Measurements from ENCODE around the gene FOXO1. TPM values are rescaled to one million over a fixed set of nuclear protein-coding genes. Genes with fewer than 3 reads are reported as not detected.

FOXO1 gene
- total RNA-seq, 2 experiments from 2014 or later: 29.2 to 42.1 TPM

DNA sequence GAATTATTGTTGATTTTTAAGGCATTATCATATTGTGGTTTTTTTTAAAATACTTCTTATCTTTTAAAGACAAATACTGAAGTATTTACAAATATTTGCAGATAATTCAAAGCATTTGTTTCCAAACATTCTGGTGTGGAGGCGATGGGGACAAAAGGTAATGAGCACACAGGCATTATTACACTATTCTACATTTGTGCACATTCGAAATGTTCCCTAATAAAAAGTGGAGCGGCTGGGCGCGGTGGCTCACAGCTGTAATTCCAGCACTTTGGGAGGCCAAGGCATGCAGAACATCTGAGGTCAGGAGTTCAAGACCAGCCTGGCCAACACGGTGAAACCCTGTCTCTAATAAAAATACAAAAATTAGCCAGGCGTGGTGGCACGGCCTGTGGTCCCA, 133.4 kb downstream of the FOXO1 start:
- POLR2A ChIA-PET: no interaction called here
- Histone ChIP-seq H3K36me3 (ENCODE audit: insufficient read depth, low read length) (no peaks in the 10 kb centered on the region), H3K9me2 (ENCODE audit: insufficient read depth, low read length) (no peaks in the 10 kb centered on the region), H3K4me3 (ENCODE audit: low read depth, low read length, poor library complexity, severe bottlenecking) (no peak overlapping the region), H3K79me2 (ENCODE audit: insufficient read depth, low read depth, low read length) (no peaks in the 10 kb centered on the region), H3K4me2 (ENCODE audit: low read length) (no peak overlapping the region), H4K20me1 (ENCODE audit: insufficient read depth, low read length) (no peaks in the 10 kb centered on the region), H3K27ac (ENCODE audit: low read depth, low read length, poor library complexity, severe bottlenecking) (no peak overlapping the region), H2AFZ (ENCODE audit: low read length) (no peak overlapping the region), H3K9me3 (ENCODE audit: low read length) (no peaks in the 10 kb centered on the region), H3K4me1 (ENCODE audit: insufficient read depth, low read length, poor library complexity, severe bottlenecking) (peaks cover 51% of the 10 kb centered on the region)
- intact Hi-C loops (cut with micrococcal nuclease; ENCODE audit: unreplicated experiment): no loop called here
- CTCF ChIA-PET (ENCODE audit: unreplicated experiment): no interaction called here
- BruUV-seq (replicated peaks): no TSS peak
- TF ChIP-seq EZH2phosphoT487 (IDR thresholded peaks at IDR 0.05; ENCODE audit: borderline replicate concordance, low read depth, low read length): no peak
- TF ChIP-seq, protein P1, sequence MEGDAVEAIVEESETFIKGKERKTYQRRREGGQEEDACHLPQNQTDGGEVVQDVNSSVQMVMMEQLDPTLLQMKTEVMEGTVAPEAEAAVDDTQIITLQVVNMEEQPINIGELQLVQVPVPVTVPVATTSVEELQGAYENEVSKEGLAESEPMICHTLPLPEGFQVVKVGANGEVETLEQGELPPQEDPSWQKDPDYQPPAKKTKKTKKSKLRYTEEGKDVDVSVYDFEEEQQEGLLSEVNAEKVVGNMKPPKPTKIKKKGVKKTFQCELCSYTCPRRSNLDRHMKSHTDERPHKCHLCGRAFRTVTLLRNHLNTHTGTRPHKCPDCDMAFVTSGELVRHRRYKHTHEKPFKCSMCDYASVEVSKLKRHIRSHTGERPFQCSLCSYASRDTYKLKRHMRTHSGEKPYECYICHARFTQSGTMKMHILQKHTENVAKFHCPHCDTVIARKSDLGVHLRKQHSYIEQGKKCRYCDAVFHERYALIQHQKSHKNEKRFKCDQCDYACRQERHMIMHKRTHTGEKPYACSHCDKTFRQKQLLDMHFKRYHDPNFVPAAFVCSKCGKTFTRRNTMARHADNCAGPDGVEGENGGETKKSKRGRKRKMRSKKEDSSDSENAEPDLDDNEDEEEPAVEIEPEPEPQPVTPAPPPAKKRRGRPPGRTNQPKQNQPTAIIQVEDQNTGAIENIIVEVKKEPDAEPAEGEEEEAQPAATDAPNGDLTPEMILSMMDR (conservative IDR thresholded peaks at IDR 0.05; ENCODE audit: low read length): no peak
- DNase-seq (ENCODE audit: low spot score): no peak

DNA sequence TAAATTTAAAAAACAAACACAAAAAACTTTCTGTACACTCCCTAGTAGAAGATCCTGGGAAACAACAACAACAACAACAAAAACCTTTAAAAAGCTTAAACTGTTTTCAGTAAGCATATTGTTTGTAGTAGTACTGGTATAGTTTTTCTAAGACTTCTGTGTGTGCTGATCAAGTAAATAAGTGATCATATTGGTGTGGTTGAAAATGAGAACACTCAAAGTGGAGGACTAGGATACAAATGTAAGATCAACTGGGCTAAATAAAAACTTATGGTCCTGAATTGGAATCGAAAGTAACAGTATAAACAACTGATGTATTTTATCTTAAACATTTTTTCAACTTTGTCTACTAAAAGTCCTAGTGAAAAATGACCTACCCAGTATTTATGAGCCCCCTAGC, 135.5 kb downstream of the FOXO1 start:
- peaks cover 48% of the 10 kb centered on the region for H3K4me1 ChIP-seq (ENCODE audit: insufficient read depth, low read length, poor library complexity, severe bottlenecking)
- H3K79me2 ChIP-seq (ENCODE audit: insufficient read depth, low read depth, low read length): no peaks in the 10 kb centered on the region
- peak overlapping the region; percentile 16; the same call in 1 of the 2 replicates for H2AFZ ChIP-seq (ENCODE audit: low read length)
- TF ChIP-seq, protein P1 (conservative IDR thresholded peaks at IDR 0.05; ENCODE audit: low read length): no peak
- H3K27ac ChIP-seq (ENCODE audit: low read depth, low read length, poor library complexity, severe bottlenecking): no peak overlapping the region
- H3K9me3 ChIP-seq (ENCODE audit: low read length): no peaks in the 10 kb centered on the region
- BruUV-seq (replicated peaks): no TSS peak
- intact Hi-C loops (cut with micrococcal nuclease; ENCODE audit: unreplicated experiment): no loop called here
- POLR2A ChIA-PET: interaction anchor here (3.1 kb wide), 1 partner anchor 18 kb away, joined by 11 read pairs; no protein-coding TSS in a partner anchor
- H4K20me1 ChIP-seq (ENCODE audit: insufficient read depth, low read length): no peaks in the 10 kb centered on the region
- H3K4me3 ChIP-seq (ENCODE audit: low read depth, low read length, poor library complexity, severe bottlenecking): no peak overlapping the region
- CTCF ChIA-PET (ENCODE audit: unreplicated experiment): no interaction called here
- H3K36me3 ChIP-seq (ENCODE audit: insufficient read depth, low read length): no peaks in the 10 kb centered on the region
- peak overlapping the region; percentile 6; the same call in 1 of the 2 replicates for H3K4me2 ChIP-seq (ENCODE audit: low read length)
- no peaks in the 10 kb centered on the region for H3K9me2 ChIP-seq (ENCODE audit: insufficient read depth, low read length)
- no peak for DNase-seq (ENCODE audit: low spot score)

DNA sequence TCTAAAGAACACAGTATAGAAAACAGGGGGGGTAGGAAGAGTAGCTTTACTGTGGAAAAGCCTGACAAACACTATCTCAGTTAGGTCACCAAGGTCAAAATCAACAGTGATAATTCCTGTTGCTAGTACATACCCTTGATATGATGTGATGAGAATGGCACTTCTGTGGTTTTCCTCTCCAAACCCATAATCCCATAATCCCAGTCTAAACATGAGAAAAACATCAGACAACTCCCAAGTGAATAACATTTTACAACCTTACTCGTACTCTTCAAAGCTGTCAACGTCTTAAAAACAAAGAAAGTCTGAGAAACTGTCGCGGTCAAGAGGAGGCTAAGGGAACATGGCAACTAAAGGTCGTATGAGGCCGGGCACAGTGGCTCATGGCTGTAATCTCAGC, 137.6 kb downstream of the FOXO1 start:
- H3K9me2 ChIP-seq (ENCODE audit: insufficient read depth, low read length): no peaks in the 10 kb centered on the region
- peaks cover 53% of the 10 kb centered on the region for H3K4me1 ChIP-seq (ENCODE audit: insufficient read depth, low read length, poor library complexity, severe bottlenecking)
- no peak overlapping the region for H3K4me2 ChIP-seq (ENCODE audit: low read length)
- intact Hi-C loops (cut with micrococcal nuclease; ENCODE audit: unreplicated experiment): no loop called here
- no TSS peak for BruUV-seq (replicated peaks)
- no peak overlapping the region for H2AFZ ChIP-seq (ENCODE audit: low read length)
- peaks cover 8% of the 10 kb centered on the region; the same call in 1 of the 2 replicates for H3K79me2 ChIP-seq (ENCODE audit: insufficient read depth, low read depth, low read length)
- H4K20me1 ChIP-seq (ENCODE audit: insufficient read depth, low read length): no peaks in the 10 kb centered on the region
- no peak overlapping the region for H3K27ac ChIP-seq (ENCODE audit: low read depth, low read length, poor library complexity, severe bottlenecking)
- H3K9me3 ChIP-seq (ENCODE audit: low read length): no peaks in the 10 kb centered on the region
- no peak for TF ChIP-seq EZH2phosphoT487 (IDR thresholded peaks at IDR 0.05; ENCODE audit: borderline replicate concordance, low read depth, low read length)
- TF ChIP-seq, protein P1 (conservative IDR thresholded peaks at IDR 0.05; ENCODE audit: low read length): no peak
- no peaks in the 10 kb centered on the region for H3K36me3 ChIP-seq (ENCODE audit: insufficient read depth, low read length)
- no peak for DNase-seq (ENCODE audit: low spot score)
- H3K4me3 ChIP-seq (ENCODE audit: low read depth, low read length, poor library complexity, severe bottlenecking): no peak overlapping the region
- CTCF ChIA-PET (ENCODE audit: unreplicated experiment): no interaction called here
- POLR2A ChIA-PET: interaction anchor here (2.0 to 3.1 kb wide), 2 partner anchors 11 to 16 kb away, joined by 8 to 11 read pairs; no protein-coding TSS in a partner anchor
